H9 (cell line): ENCODE results near the gene KSR1. TPM values are rescaled to one million over a fixed set of nuclear protein-coding genes. Genes with fewer than 3 reads are reported as not detected.

ENCODE experiments used
- DNase-seq: peaks from one replicate; pipeline ENCODE4 v3.0.0-alpha.2; 2017
- H2AFZ ChIP-seq: one replicate; pipeline ENCODE4 v1.6.1; 2013; ENCODE audit warnings: mild to moderate bottlenecking, low read length, control low read depth, moderate library complexity
- H2AK5ac ChIP-seq: 2 replicates; pipeline ENCODE4 v1.6.1; 2013; ENCODE audit warnings: low read length, control low read depth, mixed read lengths; ENCODE audit not compliant: insufficient read length
- H2BK120ac ChIP-seq: one replicate; pipeline ENCODE4 v1.6.1; 2013; ENCODE audit warnings: low read depth, mild to moderate bottlenecking, low read length, control low read depth, inconsistent platforms; ENCODE audit not compliant: poor library complexity, severe bottlenecking
- H2BK12ac ChIP-seq: 2 replicates; pipeline ENCODE4 v1.6.1; 2013; ENCODE audit warnings: low read length, control low read depth, mixed read lengths, low read depth; ENCODE audit not compliant: insufficient read length
- H2BK15ac ChIP-seq: 2 replicates; pipeline ENCODE4 v1.6.1; 2013; ENCODE audit warnings: low read depth, low read length, control low read depth
- H2BK20ac ChIP-seq: one replicate; pipeline ENCODE4 v1.6.1; 2013; ENCODE audit warnings: low read depth, mild to moderate bottlenecking, low read length, control low read depth, inconsistent platforms; ENCODE audit not compliant: poor library complexity, severe bottlenecking
- H2BK5ac ChIP-seq: 2 replicates; pipeline ENCODE4 v1.6.1; 2013; ENCODE audit warnings: low read length, control low read depth, mixed read lengths; ENCODE audit not compliant: insufficient read length
- H3K14ac ChIP-seq: 2 replicates; pipeline ENCODE4 v1.6.1; 2013; ENCODE audit warnings: low read length, control low read depth; ENCODE audit not compliant: insufficient read depth
- H3K18ac ChIP-seq: 2 replicates; pipeline ENCODE4 v1.6.1; 2013; ENCODE audit warnings: low read depth, mild to moderate bottlenecking, mixed read lengths, low read length, control low read depth; ENCODE audit not compliant: insufficient read length
- H3K23ac ChIP-seq: 2 replicates; pipeline ENCODE4 v1.6.1; 2013; ENCODE audit warnings: low read length, control low read depth, mixed read lengths, low read depth; ENCODE audit not compliant: insufficient read length
- H3K23me2 ChIP-seq: 2 replicates; pipeline ENCODE4 v1.6.1; 2013; ENCODE audit warnings: low read depth, mild to moderate bottlenecking, mixed read lengths, low read length, control low read depth; ENCODE audit not compliant: insufficient read length, poor library complexity, severe bottlenecking
- H3K27ac ChIP-seq: 2 replicates; pipeline ENCODE4 v1.5.1; 2013; ENCODE audit warnings: low read length, control low read depth, mixed read lengths, low read depth; ENCODE audit not compliant: insufficient read length
- H3K27me3 ChIP-seq: 2 replicates; pipeline ENCODE4 v1.6.1; 2013; ENCODE audit warnings: low read length, control low read depth, inconsistent platforms; ENCODE audit not compliant: insufficient read depth
- H3K4ac ChIP-seq: 2 replicates; pipeline ENCODE4 v1.6.1; 2013; ENCODE audit warnings: low read depth, mild to moderate bottlenecking, control low read depth, inconsistent platforms, low read length, moderate library complexity
- H3K4me1 ChIP-seq: 2 replicates; pipeline ENCODE4 v1.6.1; 2013; ENCODE audit warnings: low read length, control low read depth, inconsistent platforms; ENCODE audit not compliant: insufficient read depth
- H3K4me2 ChIP-seq: 2 replicates; pipeline ENCODE4 v1.6.1; 2013; ENCODE audit warnings: low read length, control low read depth, mixed read lengths; ENCODE audit not compliant: insufficient read length, insufficient read depth
- H3K56ac ChIP-seq: 2 replicates; pipeline ENCODE4 v1.6.1; 2013; ENCODE audit warnings: low read depth, mild to moderate bottlenecking, mixed read lengths, low read length, control low read depth; ENCODE audit not compliant: insufficient read length
- H3K79me1 ChIP-seq: 2 replicates; pipeline ENCODE4 v1.6.1; 2013; ENCODE audit warnings: low read depth, mild to moderate bottlenecking, moderate library complexity, low read length, control low read depth, inconsistent platforms; ENCODE audit not compliant: insufficient read depth, poor library complexity, severe bottlenecking
- H3K79me2 ChIP-seq: 2 replicates; pipeline ENCODE4 v1.6.1; 2013; ENCODE audit warnings: low read length, control low read depth, inconsistent platforms; ENCODE audit not compliant: insufficient read depth
- H3K9ac ChIP-seq: 2 replicates; pipeline ENCODE4 v1.6.1; 2013; ENCODE audit warnings: low read length, control low read depth, mixed read lengths; ENCODE audit not compliant: insufficient read length; ENCODE audit errors: extremely low read depth
- H3K9me3 ChIP-seq: one replicate; pipeline ENCODE4 v1.6.1; 2013; ENCODE audit warnings: low read depth, low read length, inconsistent platforms; ENCODE audit not compliant: control insufficient read depth
- H3T11ph ChIP-seq: one replicate; pipeline ENCODE4 v1.6.1; 2013; ENCODE audit warnings: mild to moderate bottlenecking, low read length, control low read depth, inconsistent platforms
- H4K20me1 ChIP-seq: one replicate; pipeline ENCODE4 v1.6.1; 2013; ENCODE audit not compliant: control insufficient read depth, insufficient read length, insufficient read depth
- H4K5ac ChIP-seq: 2 replicates; pipeline ENCODE4 v1.6.1; 2013; ENCODE audit warnings: low read depth, mild to moderate bottlenecking, mixed read lengths, low read length, control low read depth; ENCODE audit not compliant: insufficient read length
- H4K8ac ChIP-seq: replicated peaks from 2 replicates; pipeline ENCODE4 v1.6.1; 2013; ENCODE audit warnings: low read length, control low read depth, mixed read lengths, low read depth; ENCODE audit not compliant: insufficient read length
- H4K91ac ChIP-seq: 2 replicates; pipeline ENCODE4 v1.6.1; 2013; ENCODE audit warnings: low read depth, mild to moderate bottlenecking, moderate library complexity, mixed read lengths, low read length, control low read depth; ENCODE audit not compliant: insufficient read length
- H3K27ac Mint-ChIP-seq, 3 experiments: 2 replicates in 2 of 3; 3 replicates in 1 of 3; pipeline ENCODE4 v1.8.0; 2020 to 2021; ENCODE audit warnings: mixed read lengths in 3 of 3, mild to moderate bottlenecking in 1 of 3, moderate library complexity in 1 of 3
- H3K27me3 Mint-ChIP-seq: 2 replicates; pipeline ENCODE4 v1.8.0; 2021; ENCODE audit warnings: low read depth, mild to moderate bottlenecking, moderate library complexity, mixed read lengths
- H3K36me3 Mint-ChIP-seq, 3 experiments: 2 replicates in 2 of 3; 3 replicates in 1 of 3; pipeline ENCODE4 v1.8.0; 2020 to 2021; ENCODE audit warnings: low read depth in 3 of 3, mixed read lengths in 3 of 3; ENCODE audit not compliant: insufficient read depth in 1 of 3
- H3K4me1 Mint-ChIP-seq, 2 experiments: 2 replicates each; pipeline ENCODE4 v1.8.0; 2020; ENCODE audit warnings: mixed read lengths in 2 of 2
- H3K4me3 Mint-ChIP-seq, 2 experiments: 2 replicates in 1 of 2; 3 replicates in 1 of 2; pipeline ENCODE4 v1.8.0; 2020 to 2021; ENCODE audit warnings: mild to moderate bottlenecking in 2 of 2, mixed read lengths in 2 of 2, moderate library complexity in 1 of 2
- H3K9me3 Mint-ChIP-seq, 2 experiments: 2 replicates in 1 of 2; 3 replicates in 1 of 2; pipeline ENCODE4 v1.8.0; 2020; ENCODE audit warnings: mild to moderate bottlenecking in 2 of 2, mixed read lengths in 2 of 2, moderate library complexity in 1 of 2
- WGBS: extraction: QIAGEN DNeasy Blood & Tissue Kit; methylation state at CpG from one replicate; pipeline ENCODE4 v1.1.7; 2013; ENCODE audit warnings: missing lambda C conversion rate, low lambda C conversion rate, mixed read lengths; ENCODE audit not compliant: insufficient read length; ENCODE audit errors: extremely low coverage; 5-methylcytosine and 5-hydroxymethylcytosine counted together
- total RNA-seq: library from RNA; stranded (reverse); gene quantifications from 2 replicates; pipeline ENCODE4 v1.2.1, GENCODE V29; 2021
- TF ChIP-seq, protein P1 (sequence below): fragments of 200-600 bp; sonication (generic); conservative IDR thresholded peaks from 3 replicates; pipeline ENCODE4 v1.8.0; 2021; ENCODE audit warnings: antibody characterized with exemption, mild to moderate bottlenecking

Gene KSR1
- total RNA-seq, 1 experiment from 2014 or later: 44.9 TPM

DNA sequence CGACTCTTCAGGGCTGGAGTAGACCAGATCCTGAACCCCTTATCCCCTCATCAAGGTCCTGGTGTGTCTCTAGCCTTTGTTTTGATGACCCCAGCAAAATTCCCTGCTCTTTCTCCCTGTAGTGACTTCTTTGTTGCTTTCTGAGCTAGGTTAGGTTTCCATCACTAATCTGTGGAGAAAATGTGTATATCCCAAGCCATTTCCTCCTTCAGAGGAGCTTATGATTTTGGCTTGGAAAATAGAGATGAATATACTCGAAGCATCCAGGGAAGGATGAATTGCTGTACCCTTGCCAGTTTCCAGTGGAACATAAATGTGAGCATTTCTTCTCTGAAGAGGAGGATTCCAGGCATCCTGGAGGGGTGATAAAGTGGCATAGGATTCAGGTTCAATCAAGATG is 55.8 kb downstream of the KSR1 start:
- Histone ChIP-seq H4K91ac (no peak overlapping the region), H3K23me2 (no peaks in the 10 kb centered on the region), H3K79me1 (no peaks in the 10 kb centered on the region), H2BK12ac (no peak overlapping the region), H3K18ac (no peak overlapping the region), H2AFZ (no peak overlapping the region), H3K9me3 (no peaks in the 10 kb centered on the region), H3K27ac (no peak overlapping the region), H2BK15ac (no peak overlapping the region), H3K9ac (no peak overlapping the region), H3K4me1 (peaks cover 14% of the 10 kb centered on the region; the same call in 1 of the 2 replicates), H3K14ac (no peak overlapping the region), H3K56ac (no peak overlapping the region), H3K79me2 (no peaks in the 10 kb centered on the region; the same call in 1 of the 2 replicates), H2BK20ac (no peak overlapping the region), H4K5ac (no peak overlapping the region), H3K4ac (no peak overlapping the region), H2BK5ac (no peak overlapping the region), H3K27me3 (no peaks in the 10 kb centered on the region), H3T11ph (no peak overlapping the region), H2BK120ac (no peak overlapping the region), H4K20me1 (no peaks in the 10 kb centered on the region), H3K23ac (no peak overlapping the region), H2AK5ac (no peak overlapping the region), H4K8ac (no peak overlapping the region), H3K4me2 (no peak overlapping the region)
- DNase-seq: no peak
- Mint-ChIP-seq H3K4me1 (peaks cover 59 to 68% of the 10 kb centered on the region in 2 experiments), H3K27me3 (no peaks in the 10 kb centered on the region), H3K36me3 (0 out of 7 replicates have a peak, but pooled peaks cover 0 to 1% (median 0%) of the 10 kb centered on the region in 3 experiments), H3K9me3 (no peaks in the 10 kb centered on the region; a peak in 1 of 5 replicates), H3K27ac (peak overlapping the region; percentile 34 to 83 (median 52); a peak in 5 of 7 replicates), H3K4me3 (no peak overlapping the region)
- TF ChIP-seq, protein P1, sequence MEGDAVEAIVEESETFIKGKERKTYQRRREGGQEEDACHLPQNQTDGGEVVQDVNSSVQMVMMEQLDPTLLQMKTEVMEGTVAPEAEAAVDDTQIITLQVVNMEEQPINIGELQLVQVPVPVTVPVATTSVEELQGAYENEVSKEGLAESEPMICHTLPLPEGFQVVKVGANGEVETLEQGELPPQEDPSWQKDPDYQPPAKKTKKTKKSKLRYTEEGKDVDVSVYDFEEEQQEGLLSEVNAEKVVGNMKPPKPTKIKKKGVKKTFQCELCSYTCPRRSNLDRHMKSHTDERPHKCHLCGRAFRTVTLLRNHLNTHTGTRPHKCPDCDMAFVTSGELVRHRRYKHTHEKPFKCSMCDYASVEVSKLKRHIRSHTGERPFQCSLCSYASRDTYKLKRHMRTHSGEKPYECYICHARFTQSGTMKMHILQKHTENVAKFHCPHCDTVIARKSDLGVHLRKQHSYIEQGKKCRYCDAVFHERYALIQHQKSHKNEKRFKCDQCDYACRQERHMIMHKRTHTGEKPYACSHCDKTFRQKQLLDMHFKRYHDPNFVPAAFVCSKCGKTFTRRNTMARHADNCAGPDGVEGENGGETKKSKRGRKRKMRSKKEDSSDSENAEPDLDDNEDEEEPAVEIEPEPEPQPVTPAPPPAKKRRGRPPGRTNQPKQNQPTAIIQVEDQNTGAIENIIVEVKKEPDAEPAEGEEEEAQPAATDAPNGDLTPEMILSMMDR: no peak
- no CpG with 5 or more reads among the region's 2 CpGs for WGBS
